Endothelial cell (in vitro differentiated cells): Measurements from ENCODE around the gene CD86. TPM values are rescaled to one million over a fixed set of nuclear protein-coding genes. Genes with fewer than 3 reads are reported as not detected.

Source experiments
- DNase-seq: peaks from one replicate; pipeline ENCODE4 v3.0.0; 2021; ENCODE audit warnings: low spot score
- H3K27ac Mint-ChIP-seq: one replicate; pipeline ENCODE4 v1.8.0; 2021; ENCODE audit warnings: mixed read lengths, inconsistent platforms; ENCODE audit not compliant: unreplicated experiment
- H3K27me3 Mint-ChIP-seq: one replicate; pipeline ENCODE4 v1.8.0; 2021; ENCODE audit warnings: mild to moderate bottlenecking, moderate library complexity, mixed read lengths, inconsistent platforms; ENCODE audit not compliant: unreplicated experiment
- H3K36me3 Mint-ChIP-seq: one replicate; pipeline ENCODE4 v1.8.0; 2021; ENCODE audit warnings: mild to moderate bottlenecking, low read depth, mixed read lengths, inconsistent platforms; ENCODE audit not compliant: unreplicated experiment
- H3K4me1 Mint-ChIP-seq: one replicate; pipeline ENCODE4 v1.8.0; 2021; ENCODE audit warnings: mild to moderate bottlenecking, mixed read lengths, inconsistent platforms; ENCODE audit not compliant: unreplicated experiment
- H3K4me3 Mint-ChIP-seq: one replicate; pipeline ENCODE4 v1.8.0; 2021; ENCODE audit warnings: mild to moderate bottlenecking, mixed read lengths, inconsistent platforms; ENCODE audit not compliant: unreplicated experiment
- H3K9me3 Mint-ChIP-seq: one replicate; pipeline ENCODE4 v1.8.0; 2021; ENCODE audit warnings: mixed read lengths, inconsistent platforms; ENCODE audit not compliant: unreplicated experiment
- total RNA-seq: library from RNA; stranded (reverse); fragmentation: NEBNext Ultra II Directional; extraction: Animal tissue kit (Norgen Biotek cat#: 25700); gene quantifications from one replicate; pipeline ENCODE4 v1.2.1, GENCODE V29; 2021; ENCODE audit not compliant: unreplicated experiment
- TF ChIP-seq, protein P1 (sequence below): fragments of 200-600 bp; sonication (generic); IDR thresholded peaks from one replicate; pipeline ENCODE4 v1.5.0; 2021; ENCODE audit warnings: antibody characterized with exemption; ENCODE audit not compliant: unreplicated experiment

Gene CD86
- total RNA-seq, 1 donor from 2014 or later = not detected

DNA sequence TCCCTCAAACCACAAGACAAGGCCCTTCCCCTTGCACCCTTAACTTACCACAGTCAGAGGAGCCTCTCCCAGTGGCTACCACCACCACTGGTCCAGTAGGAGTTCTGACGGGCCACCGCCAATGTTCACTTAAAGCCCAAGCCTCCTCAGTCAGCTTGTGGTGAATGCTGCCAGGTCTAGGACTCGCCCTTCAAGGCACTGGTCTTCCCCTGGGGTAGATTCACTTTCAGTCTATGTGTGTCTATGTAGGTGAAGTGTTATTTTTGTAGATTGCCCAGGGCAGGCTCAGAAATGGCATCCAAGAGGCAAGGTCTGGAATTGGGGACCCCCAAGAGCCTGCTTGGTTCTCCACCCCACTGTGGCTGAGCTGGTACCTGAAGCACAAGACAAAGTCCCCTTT is 112.9 kb downstream of the CD86 start:
- no peaks in the 10 kb centered on the region for H3K4me1 Mint-ChIP-seq
- no peak overlapping the region for H3K27ac Mint-ChIP-seq
- TF ChIP-seq, protein P1, sequence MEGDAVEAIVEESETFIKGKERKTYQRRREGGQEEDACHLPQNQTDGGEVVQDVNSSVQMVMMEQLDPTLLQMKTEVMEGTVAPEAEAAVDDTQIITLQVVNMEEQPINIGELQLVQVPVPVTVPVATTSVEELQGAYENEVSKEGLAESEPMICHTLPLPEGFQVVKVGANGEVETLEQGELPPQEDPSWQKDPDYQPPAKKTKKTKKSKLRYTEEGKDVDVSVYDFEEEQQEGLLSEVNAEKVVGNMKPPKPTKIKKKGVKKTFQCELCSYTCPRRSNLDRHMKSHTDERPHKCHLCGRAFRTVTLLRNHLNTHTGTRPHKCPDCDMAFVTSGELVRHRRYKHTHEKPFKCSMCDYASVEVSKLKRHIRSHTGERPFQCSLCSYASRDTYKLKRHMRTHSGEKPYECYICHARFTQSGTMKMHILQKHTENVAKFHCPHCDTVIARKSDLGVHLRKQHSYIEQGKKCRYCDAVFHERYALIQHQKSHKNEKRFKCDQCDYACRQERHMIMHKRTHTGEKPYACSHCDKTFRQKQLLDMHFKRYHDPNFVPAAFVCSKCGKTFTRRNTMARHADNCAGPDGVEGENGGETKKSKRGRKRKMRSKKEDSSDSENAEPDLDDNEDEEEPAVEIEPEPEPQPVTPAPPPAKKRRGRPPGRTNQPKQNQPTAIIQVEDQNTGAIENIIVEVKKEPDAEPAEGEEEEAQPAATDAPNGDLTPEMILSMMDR = no peak
- H3K27me3 Mint-ChIP-seq = peaks cover 5% of the 10 kb centered on the region
- DNase-seq = no peak
- no peaks in the 10 kb centered on the region for H3K9me3 Mint-ChIP-seq
- H3K4me3 Mint-ChIP-seq = no peak overlapping the region
- H3K36me3 Mint-ChIP-seq = peaks cover 2% of the 10 kb centered on the region

DNA sequence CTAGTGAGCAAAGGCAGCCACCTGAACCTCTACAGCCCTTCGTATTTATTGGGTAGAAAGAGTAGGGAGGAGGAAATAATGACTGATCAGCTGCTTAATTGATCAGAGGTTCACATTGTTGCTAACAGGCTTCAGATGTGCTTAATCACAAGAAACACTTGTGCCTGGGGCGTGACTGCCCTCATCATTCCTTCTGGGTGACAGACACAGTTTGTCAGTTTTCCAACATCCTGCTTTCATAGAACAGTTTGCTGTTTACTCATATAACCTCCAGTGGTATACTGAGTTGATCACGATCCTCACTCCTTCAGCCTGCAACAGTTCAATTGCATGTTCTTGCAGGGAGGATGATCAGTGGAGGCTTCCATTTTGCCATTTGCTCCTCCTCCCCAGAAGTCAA is 114.7 kb downstream of the CD86 start:
- peaks cover 2% of the 10 kb centered on the region for H3K36me3 Mint-ChIP-seq
- no peak for DNase-seq
- H3K9me3 Mint-ChIP-seq = no peaks in the 10 kb centered on the region
- no peak overlapping the region for H3K27ac Mint-ChIP-seq
- H3K4me1 Mint-ChIP-seq = no peaks in the 10 kb centered on the region
- no peak overlapping the region for H3K4me3 Mint-ChIP-seq
- peaks cover 5% of the 10 kb centered on the region for H3K27me3 Mint-ChIP-seq
- TF ChIP-seq, protein P1 = no peak

Other genes with a start within 250 kb of the CD86 start
- 22.5 TPM for gene IQCB1, start 220.3 kb upstream of the CD86 start, total RNA-seq
- 4.0 TPM for gene EAF2, start 220.2 kb upstream of the CD86 start, total RNA-seq
- 4.9 TPM for gene SLC15A2, start 161.0 kb upstream of the CD86 start, total RNA-seq
- not detected for gene ILDR1, start 33.1 kb upstream of the CD86 start, total RNA-seq
- not detected for gene CASR, start 128.3 kb downstream of the CD86 start, total RNA-seq